HFFc6 (cell line): Measurements from ENCODE around the gene LIMD2. TPM values are rescaled to one million over a fixed set of nuclear protein-coding genes. Genes with fewer than 3 reads are reported as not detected.

Experiments used
- DNase-seq: peaks from one replicate; pipeline ENCODE4 v3.0.0-alpha.2; 2018
- H3K27ac Mint-ChIP-seq: 2 replicates; pipeline ENCODE4 v1.8.0; 2020; ENCODE audit warnings: mild to moderate bottlenecking, mixed read lengths
- H3K27me3 Mint-ChIP-seq: 2 replicates; pipeline ENCODE4 v1.8.0; 2021; ENCODE audit warnings: mild to moderate bottlenecking, moderate library complexity, mixed read lengths; ENCODE audit not compliant: insufficient read depth
- H3K36me3 Mint-ChIP-seq: 2 replicates; pipeline ENCODE4 v1.8.0; 2021; ENCODE audit warnings: low read depth, mixed read lengths
- H3K4me1 Mint-ChIP-seq: 2 replicates; pipeline ENCODE4 v1.8.0; 2020; ENCODE audit warnings: low read depth, mixed read lengths
- H3K4me3 Mint-ChIP-seq: 2 replicates; pipeline ENCODE4 v1.8.0; 2020; ENCODE audit warnings: mild to moderate bottlenecking, moderate library complexity, mixed read lengths
- H3K9me3 Mint-ChIP-seq: 2 replicates; pipeline ENCODE4 v1.8.0; 2020; ENCODE audit warnings: mild to moderate bottlenecking, mixed read lengths
- CTCF ChIP-seq: fragments of 200-600 bp; sonication (generic); IDR thresholded peaks from 2 replicates; pipeline ENCODE4 v1.5.0; 2021; ENCODE audit warnings: antibody characterized with exemption, mild to moderate bottlenecking
- total RNA-seq, 6 experiments: library from RNA; stranded (reverse); fragmentation: NEBNext Ultra II Directional; extraction: Animal tissue kit (Norgen Biotek cat#: 25700); gene quantifications; 2 replicates in 1 of 6; 3 replicates in 5 of 6; pipeline ENCODE4 v1.2.3, GENCODE V29; 2021

The LIMD2 gene
- total RNA-seq, 6 experiments from 2014 or later: 1.7 to 5.8 (median 4.1) TPM

GRCh38 chr17:63692195-63692816 is 7.6 kb downstream of the LIMD2 start:
- H3K27ac Mint-ChIP-seq: no peak overlapping the region
- H3K27me3 Mint-ChIP-seq: no peaks in the 10 kb centered on the region; the same call in 1 of the 2 replicates
- H3K4me1 Mint-ChIP-seq: no peaks in the 10 kb centered on the region
- no peaks in the 10 kb centered on the region for H3K9me3 Mint-ChIP-seq
- 0 out of 2 replicates have a peak, but pooled peaks cover 4% of the 10 kb centered on the region for H3K36me3 Mint-ChIP-seq
- DNase-seq: no peak
- H3K4me3 Mint-ChIP-seq: no peak overlapping the region
- TF ChIP-seq CTCF: no peak

GRCh38 chr17:63689479-63689878 is 10.4 kb downstream of the LIMD2 start:
- Mint-ChIP-seq H3K27me3 (no peaks in the 10 kb centered on the region; the same call in 1 of the 2 replicates), H3K4me1 (no peaks in the 10 kb centered on the region)

GRCh38 chr17:63688396-63689020 is 11.4 kb downstream of the LIMD2 start:
- no peak for DNase-seq
- no peak for TF ChIP-seq CTCF
- no peaks in the 10 kb centered on the region for H3K4me1 Mint-ChIP-seq
- H3K27ac Mint-ChIP-seq: no peak overlapping the region
- H3K27me3 Mint-ChIP-seq: no peaks in the 10 kb centered on the region; the same call in 1 of the 2 replicates
- 0 out of 2 replicates have a peak, but pooled peaks cover 4% of the 10 kb centered on the region for H3K36me3 Mint-ChIP-seq
- H3K9me3 Mint-ChIP-seq: no peaks in the 10 kb centered on the region
- no peak overlapping the region for H3K4me3 Mint-ChIP-seq

More at GRCh38 chr17:63689479-63689878, 10.4 kb downstream of the LIMD2 start:
- Mint-ChIP-seq H3K27ac (no peak overlapping the region), H3K9me3 (no peaks in the 10 kb centered on the region), H3K36me3 (0 out of 2 replicates have a peak, but pooled peaks cover 4% of the 10 kb centered on the region), H3K4me3 (no peak overlapping the region)
- no peak for TF ChIP-seq CTCF
- no peak for DNase-seq

- no peaks in the 10 kb centered on the region for H3K27me3 Mint-ChIP-seq
- no peaks in the 10 kb centered on the region for H3K4me1 Mint-ChIP-seq
- no peak for DNase-seq
- TF ChIP-seq CTCF: no peak
- H3K27ac Mint-ChIP-seq: no peak overlapping the region
- H3K4me3 Mint-ChIP-seq: no peak overlapping the region
- H3K36me3 Mint-ChIP-seq: 0 out of 2 replicates have a peak, but pooled peaks cover 4% of the 10 kb centered on the region
- H3K9me3 Mint-ChIP-seq: no peaks in the 10 kb centered on the region
Measured at GRCh38 chr17:63686138-63686685, 13.7 kb downstream of the LIMD2 start.

GRCh38 chr17:63685578-63685977 is 14.3 kb downstream of the LIMD2 start:
- no peaks in the 10 kb centered on the region for H3K27me3 Mint-ChIP-seq
- no peak for DNase-seq
- H3K4me1 Mint-ChIP-seq: no peaks in the 10 kb centered on the region
- no peak for TF ChIP-seq CTCF
- no peak overlapping the region for H3K27ac Mint-ChIP-seq
- H3K36me3 Mint-ChIP-seq: 0 out of 2 replicates have a peak, but pooled peaks cover 4% of the 10 kb centered on the region
- no peaks in the 10 kb centered on the region for H3K9me3 Mint-ChIP-seq
- H3K4me3 Mint-ChIP-seq: no peak overlapping the region
